ENCODE measurements around the gene KLHDC7B. TPM values are rescaled to one million over a fixed set of nuclear protein-coding genes. Genes with fewer than 3 reads are reported as not detected.

Gene KLHDC7B
- total and polyA plus RNA-seq, 2 of the 13 experiments (the other 11 are each of a cell fraction or from before 2014, with no cell fraction given) = 0.11 TPM; not detected in 1

DNA sequence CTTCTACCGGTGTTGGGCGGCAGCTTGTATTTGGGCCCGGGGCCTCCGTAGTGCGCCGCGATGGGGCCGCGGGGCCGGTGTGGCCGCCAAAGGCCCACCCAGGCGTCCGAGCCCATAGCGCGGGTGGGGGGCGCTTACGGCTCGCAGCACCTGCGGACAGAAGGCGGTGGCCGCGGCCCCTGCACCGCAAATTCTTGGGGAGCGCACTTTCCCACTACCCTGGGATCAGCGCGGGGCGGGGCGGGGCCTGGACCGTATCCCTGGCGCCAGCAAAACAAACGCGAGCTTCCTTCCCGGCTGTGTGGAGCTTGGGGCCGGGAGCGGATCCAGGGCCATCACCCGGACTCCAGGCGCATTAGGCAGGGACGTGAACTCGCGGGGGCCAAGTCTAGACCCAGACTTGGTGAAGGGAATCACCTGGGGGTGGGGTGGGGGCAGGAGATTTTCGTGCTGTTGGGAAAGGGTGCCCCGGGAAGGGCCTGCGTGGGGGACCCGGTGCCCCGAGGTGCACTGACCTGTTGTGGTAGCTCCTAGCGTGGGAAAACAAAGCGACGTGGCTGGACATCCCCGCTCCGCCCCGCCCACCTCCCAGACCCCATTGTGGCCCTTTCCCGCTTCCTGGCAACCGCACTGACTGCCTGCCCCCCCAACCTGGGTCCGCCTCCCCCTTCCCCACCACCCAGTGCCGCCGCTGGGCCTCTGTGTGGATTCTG lies 13.6 kb upstream of the KLHDC7B start (continued):
- TF ChIP-seq PRDM15 (CRISPR knock-in tag; IDR thresholded peaks at IDR 0.05) = 0 out of 2 replicates have a peak, but pooled peaks have one; percentile 39
- peak; percentile 80 for TF ChIP-seq ZFX (CRISPR knock-in tag; IDR thresholded peaks at IDR 0.05; ENCODE audit: low read depth)
- peak; percentile 13; the same call in 1 of the 2 replicates for TF ChIP-seq ZSCAN25 (CRISPR knock-in tag; IDR thresholded peaks at IDR 0.05)
- no peak for TF ChIP-seq NBN (conservative IDR thresholded peaks at IDR 0.05)
- no peak for TF ChIP-seq CBFB (CRISPR knock-in tag; IDR thresholded peaks at IDR 0.05)
- TF ChIP-seq FOSL2 (CRISPR knock-in tag; IDR thresholded peaks at IDR 0.05) = peak; percentile 25; the same call in 1 of the 2 replicates
- 0 out of 2 replicates have a peak, but pooled peaks have one; percentile 2 for TF ChIP-seq ZNF607 (CRISPR knock-in tag; IDR thresholded peaks at IDR 0.05; ENCODE audit: borderline replicate concordance)
- TF ChIP-seq NCOA5 (CRISPR knock-in tag; IDR thresholded peaks at IDR 0.05) = no peak
- no peak for TF ChIP-seq ZNF138 (CRISPR knock-in tag; IDR thresholded peaks at IDR 0.05; ENCODE audit: low read depth)
- TF ChIP-seq HNF1B (CRISPR knock-in tag; IDR thresholded peaks at IDR 0.05) = 0 out of 2 replicates have a peak, but pooled peaks have one; percentile 22
- TF ChIP-seq THAP11 (CRISPR knock-in tag; IDR thresholded peaks at IDR 0.05) = peak; percentile 5; the same call in 1 of the 2 replicates
- 0 out of 2 replicates have a peak, but pooled peaks have one; percentile 10 for TF ChIP-seq ZNF747 (CRISPR knock-in tag; IDR thresholded peaks at IDR 0.05; ENCODE audit: borderline replicate concordance)
- peak; percentile 67 for TF ChIP-seq AGO2 (optimal IDR thresholded peaks at IDR 0.05; ENCODE audit: low read depth, low read length)
- peak; percentile 49; the same call in 1 of the 2 replicates for TF ChIP-seq NRL (CRISPR knock-in tag; IDR thresholded peaks at IDR 0.05; ENCODE audit: borderline replicate concordance)
- TF ChIP-seq ARID4A (CRISPR knock-in tag; IDR thresholded peaks at IDR 0.05; ENCODE audit: borderline replicate concordance) = peak; percentile 51; the same call in 1 of the 2 replicates
- peak; percentile 21; the same call in 1 of the 2 replicates for TF ChIP-seq POLR2G (IDR thresholded peaks at IDR 0.05; ENCODE audit: low read depth, low read length)
- no peak for TF ChIP-seq TBP (CRISPR knock-in tag; IDR thresholded peaks at IDR 0.05)
- peak; percentile 67 for TF ChIP-seq HNRNPK (IDR thresholded peaks at IDR 0.05; ENCODE audit: low read depth, low read length, poor library complexity, severe bottlenecking)
